Neural cell (in vitro differentiated cells): ENCODE results near the gene ETV7.

ENCODE experiments used
- EP300 ChIP-seq: fragments of 450-650 bp; conservative IDR thresholded peaks from 2 replicates; pipeline ENCODE4 v1.6.1; 2014; ENCODE audit warnings: antibody characterized with exemption, mild to moderate bottlenecking, moderate library complexity; ENCODE audit not compliant: poor library complexity, severe bottlenecking
- EZH2 ChIP-seq: fragments of 200-600, 300-800 bp; shearing (Covaris generic), sonication (generic); IDR thresholded peaks from 2 replicates; pipeline ENCODE4 v1.6.1; 2014; ENCODE audit warnings: antibody characterized with exemption, low read length, borderline replicate concordance, mild to moderate bottlenecking; ENCODE audit not compliant: insufficient read depth, poor library complexity, severe bottlenecking
- MXI1 ChIP-seq: fragments of 450-650 bp; conservative IDR thresholded peaks from 2 replicates; pipeline ENCODE4 v1.6.1; 2014; ENCODE audit warnings: antibody characterized with exemption, mild to moderate bottlenecking; ENCODE audit not compliant: poor library complexity, severe bottlenecking
- POLR2AphosphoS5 ChIP-seq: IDR thresholded peaks from 2 replicates; pipeline ENCODE4 v1.6.1; 2012
- RAD21 ChIP-seq: fragments of 450-650 bp; conservative IDR thresholded peaks from 2 replicates; pipeline ENCODE4 v1.6.1; 2014; ENCODE audit warnings: antibody characterized with exemption, mild to moderate bottlenecking, moderate library complexity
- SMC3 ChIP-seq: fragments of 450-650 bp; conservative IDR thresholded peaks from 2 replicates; pipeline ENCODE4 v1.6.1; 2014; ENCODE audit warnings: antibody characterized with exemption, mild to moderate bottlenecking, moderate library complexity; ENCODE audit not compliant: poor library complexity
- TAF1 ChIP-seq: IDR thresholded peaks from 2 replicates; pipeline ENCODE4 v1.6.1; 2012; ENCODE audit warnings: low read depth
- TF ChIP-seq, protein P1 (sequence below): fragments of 450-650 bp; IDR thresholded peaks from 2 replicates; pipeline ENCODE4 v1.5.1; 2014; ENCODE audit warnings: antibody characterized with exemption, mild to moderate bottlenecking, moderate library complexity; ENCODE audit not compliant: poor library complexity, severe bottlenecking

DNA sequence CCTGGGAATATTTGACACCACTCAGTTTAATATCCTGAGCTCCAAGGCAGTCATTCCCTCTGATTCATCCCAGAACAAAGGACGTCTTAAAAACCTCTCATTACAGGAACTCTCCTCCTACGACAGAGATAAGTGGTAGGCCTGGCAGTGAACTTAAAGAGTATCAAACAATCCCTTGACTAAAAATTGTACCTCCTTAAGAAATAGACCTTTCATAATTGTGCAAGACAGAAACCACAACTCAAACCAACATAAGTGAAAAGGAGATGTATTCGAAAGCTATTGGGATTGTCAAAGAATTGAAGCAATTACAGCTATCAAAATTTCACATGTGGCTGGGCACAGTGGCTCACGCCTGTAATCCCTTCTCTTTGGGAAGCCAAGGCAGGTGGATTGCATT, 31.6 kb downstream of the ETV7 start:
- TF ChIP-seq, protein P1, sequence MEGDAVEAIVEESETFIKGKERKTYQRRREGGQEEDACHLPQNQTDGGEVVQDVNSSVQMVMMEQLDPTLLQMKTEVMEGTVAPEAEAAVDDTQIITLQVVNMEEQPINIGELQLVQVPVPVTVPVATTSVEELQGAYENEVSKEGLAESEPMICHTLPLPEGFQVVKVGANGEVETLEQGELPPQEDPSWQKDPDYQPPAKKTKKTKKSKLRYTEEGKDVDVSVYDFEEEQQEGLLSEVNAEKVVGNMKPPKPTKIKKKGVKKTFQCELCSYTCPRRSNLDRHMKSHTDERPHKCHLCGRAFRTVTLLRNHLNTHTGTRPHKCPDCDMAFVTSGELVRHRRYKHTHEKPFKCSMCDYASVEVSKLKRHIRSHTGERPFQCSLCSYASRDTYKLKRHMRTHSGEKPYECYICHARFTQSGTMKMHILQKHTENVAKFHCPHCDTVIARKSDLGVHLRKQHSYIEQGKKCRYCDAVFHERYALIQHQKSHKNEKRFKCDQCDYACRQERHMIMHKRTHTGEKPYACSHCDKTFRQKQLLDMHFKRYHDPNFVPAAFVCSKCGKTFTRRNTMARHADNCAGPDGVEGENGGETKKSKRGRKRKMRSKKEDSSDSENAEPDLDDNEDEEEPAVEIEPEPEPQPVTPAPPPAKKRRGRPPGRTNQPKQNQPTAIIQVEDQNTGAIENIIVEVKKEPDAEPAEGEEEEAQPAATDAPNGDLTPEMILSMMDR, result no peak
- TF ChIP-seq RAD21 (no peak), TAF1 (no peak), SMC3 (no peak), POLR2AphosphoS5 (no peak), EZH2 (no peak), EP300 (no peak), MXI1 (no peak)
